Trophoblast cell (in vitro differentiated cells and primary cell): ENCODE data around the gene FAM163A.
A peak's percentile ranks its signal among the peaks of the same experiment; 100 is the strongest.

Experiments
- DNase-seq, 2 donors: peaks; one replicate each; pipeline ENCODE4 v3.0.0-alpha.2; 2016
- H2AFZ ChIP-seq: 2 replicates; pipeline ENCODE4 v1.6.1; 2013; ENCODE audit warnings: low read length, moderate library complexity, mild to moderate bottlenecking; ENCODE audit not compliant: insufficient read depth, poor library complexity
- H2AK5ac ChIP-seq: 2 replicates; pipeline ENCODE4 v1.6.1; 2013; ENCODE audit warnings: mild to moderate bottlenecking, low read length
- H2BK120ac ChIP-seq: 2 replicates; pipeline ENCODE4 v1.6.1; 2013; ENCODE audit warnings: low read length, mild to moderate bottlenecking, moderate library complexity; ENCODE audit not compliant: insufficient read depth, poor library complexity
- H2BK12ac ChIP-seq: 2 replicates; pipeline ENCODE4 v1.6.1; 2013; ENCODE audit warnings: mild to moderate bottlenecking, low read length, moderate library complexity
- H2BK5ac ChIP-seq: 2 replicates; pipeline ENCODE4 v1.6.1; 2013; ENCODE audit warnings: low read length, low read depth, moderate library complexity, mild to moderate bottlenecking; ENCODE audit not compliant: poor library complexity
- H3K14ac ChIP-seq: 2 replicates; pipeline ENCODE4 v1.6.1; 2013; ENCODE audit warnings: mild to moderate bottlenecking, low read length
- H3K18ac ChIP-seq: 2 replicates; pipeline ENCODE4 v1.6.1; 2013; ENCODE audit warnings: mild to moderate bottlenecking, low read length
- H3K23ac ChIP-seq: 2 replicates; pipeline ENCODE4 v1.6.1; 2013; ENCODE audit warnings: low read length
- H3K27ac ChIP-seq: 2 replicates; pipeline ENCODE4 v1.5.1; 2013; ENCODE audit warnings: low read depth, mild to moderate bottlenecking, inconsistent platforms, low read length, moderate library complexity
- H3K27me3 ChIP-seq: 2 replicates; pipeline ENCODE4 v1.6.1; 2013; ENCODE audit warnings: inconsistent platforms, mild to moderate bottlenecking, low read length, moderate library complexity; ENCODE audit not compliant: insufficient read depth
- H3K36me3 ChIP-seq, 2 experiments: 1 replicate in 1 of 2; 2 replicates in 1 of 2; pipeline ENCODE4 v1.6.1; 2013; ENCODE audit warnings: low read length in 2 of 2, mild to moderate bottlenecking in 2 of 2, moderate library complexity in 1 of 2; ENCODE audit not compliant: insufficient read depth in 2 of 2, control insufficient read depth in 1 of 2
- H3K4ac ChIP-seq: 2 replicates; pipeline ENCODE4 v1.6.1; 2013; ENCODE audit warnings: low read depth, mild to moderate bottlenecking, low read length, moderate library complexity
- H3K4me1 ChIP-seq, 2 experiments: 1 replicate in 1 of 2; 2 replicates in 1 of 2; pipeline ENCODE4 v1.6.1; 2013; ENCODE audit warnings: low read length in 2 of 2, mild to moderate bottlenecking in 2 of 2, moderate library complexity in 1 of 2; ENCODE audit not compliant: insufficient read depth in 2 of 2, control insufficient read depth in 1 of 2
- H3K4me2 ChIP-seq: 2 replicates; pipeline ENCODE4 v1.6.1; 2013; ENCODE audit warnings: inconsistent platforms, mild to moderate bottlenecking, low read length, moderate library complexity
- H3K4me3 ChIP-seq: 2 replicates; pipeline ENCODE4 v1.5.1; 2013; ENCODE audit warnings: mild to moderate bottlenecking, low read depth, low read length, inconsistent platforms
- H3K79me1 ChIP-seq: one replicate; pipeline ENCODE4 v1.6.1; 2013; ENCODE audit warnings: low read length
- H3K79me2 ChIP-seq: 2 replicates; pipeline ENCODE4 v1.6.1; 2013; ENCODE audit warnings: low read length, mild to moderate bottlenecking; ENCODE audit not compliant: control insufficient read depth, insufficient read depth, poor library complexity
- H3K9ac ChIP-seq: 2 replicates; pipeline ENCODE4 v1.6.1; 2013; ENCODE audit warnings: mild to moderate bottlenecking, low read length
- H3K9me3 ChIP-seq: 2 replicates; pipeline ENCODE4 v1.6.1; 2013; ENCODE audit warnings: low read depth, mild to moderate bottlenecking, control low read depth, inconsistent platforms, low read length; ENCODE audit not compliant: insufficient read depth
- H4K12ac ChIP-seq: 2 replicates; pipeline ENCODE4 v1.6.1; 2013; ENCODE audit warnings: low read depth, mild to moderate bottlenecking, low read length, moderate library complexity
- H4K8ac ChIP-seq: 2 replicates; pipeline ENCODE4 v1.6.1; 2013; ENCODE audit warnings: low read depth, mild to moderate bottlenecking, low read length, moderate library complexity
- H4K91ac ChIP-seq: one replicate; pipeline ENCODE4 v1.6.1; 2013; ENCODE audit warnings: low read depth, mild to moderate bottlenecking, low read length, moderate library complexity
- WGBS: extraction: QIAGEN DNeasy Blood & Tissue Kit; methylation state at CpG from one replicate; pipeline ENCODE4 v1.1.7; 2013; ENCODE audit warnings: missing lambda C conversion rate; ENCODE audit not compliant: insufficient read length, insufficient coverage; ENCODE audit errors: extremely low coverage; 5-methylcytosine and 5-hydroxymethylcytosine counted together

FAM163A gene

DNA sequence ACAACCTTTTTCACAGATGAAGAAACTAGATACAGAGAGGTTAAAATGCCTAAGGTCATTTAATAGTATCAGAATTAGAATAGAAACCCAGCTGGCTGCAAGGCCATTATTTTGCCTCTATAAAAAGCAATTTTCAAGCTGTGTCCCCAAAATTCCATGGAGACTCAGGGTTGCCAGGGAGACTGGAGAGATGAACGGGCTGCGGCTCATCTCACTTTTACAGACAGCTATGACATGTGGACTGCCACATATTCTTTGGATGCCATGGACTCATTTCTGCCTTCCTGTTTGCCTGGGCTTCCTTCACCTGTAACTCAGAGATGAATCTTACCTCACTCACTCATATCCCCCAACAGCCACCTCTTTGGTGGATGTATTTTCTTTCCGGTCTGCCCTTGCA is 117.6 kb downstream of the FAM163A start:
- peaks cover 0 to 2% of the 10 kb centered on the region in 2 experiments for H3K4me1 ChIP-seq
- no peak overlapping the region for H2AK5ac ChIP-seq

DNA sequence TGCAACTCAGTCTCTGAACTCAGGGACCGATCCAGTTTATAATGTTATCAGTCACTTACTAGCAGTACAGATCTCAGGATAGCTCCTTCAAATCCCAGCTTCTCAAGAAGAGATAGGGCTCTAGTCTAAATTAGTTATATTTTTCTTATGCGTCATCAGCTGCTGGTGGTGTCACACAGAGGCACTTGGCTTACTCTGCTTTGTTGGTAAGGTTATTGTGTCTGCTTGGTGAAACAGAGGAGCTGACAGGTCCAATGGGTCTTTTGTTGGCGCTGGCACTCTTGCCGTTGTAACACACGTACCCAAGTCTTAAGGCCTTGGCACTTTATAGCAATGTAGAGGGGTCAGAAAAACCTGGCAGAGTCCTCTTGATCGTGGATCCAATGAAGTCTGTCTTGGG is 122.3 kb downstream of the FAM163A start:
- H3K9ac ChIP-seq, result no peak overlapping the region
- H3K27ac ChIP-seq, result no peak overlapping the region
- H3K4me2 ChIP-seq, result no peak overlapping the region
- no peak overlapping the region for H2AK5ac ChIP-seq
- H2BK12ac ChIP-seq, result no peak overlapping the region
- no peaks in the 10 kb centered on the region for H3K27me3 ChIP-seq
- H3K79me2 ChIP-seq, result no peaks in the 10 kb centered on the region
- no peaks in the 10 kb centered on the region for H3K4me1 ChIP-seq
- H2AFZ ChIP-seq, result no peak overlapping the region
- no peak overlapping the region for H3K4me3 ChIP-seq
- H4K8ac ChIP-seq, result no peak overlapping the region
- no peaks in the 10 kb centered on the region for H3K9me3 ChIP-seq
- H3K4ac ChIP-seq, result peak overlapping the region; percentile 21
- H2BK5ac ChIP-seq, result no peak overlapping the region
- no peak overlapping the region for H3K14ac ChIP-seq
- H4K91ac ChIP-seq, result no peak overlapping the region
- H4K12ac ChIP-seq, result no peak overlapping the region
- H2BK120ac ChIP-seq, result no peak overlapping the region
- peaks cover 18 to 27% of the 10 kb centered on the region in 2 experiments for H3K36me3 ChIP-seq
- H3K23ac ChIP-seq, result no peak overlapping the region
- H3K18ac ChIP-seq, result no peak overlapping the region
- WGBS, result no CpG with 5 or more reads among the region's 6 CpGs
- peak; percentile 59 to 63 for DNase-seq
- H3K79me1 ChIP-seq, result no peaks in the 10 kb centered on the region

More for the DNA sequence above, 117.6 kb downstream of the FAM163A start:
- no peak overlapping the region for H2BK120ac ChIP-seq
- peak in 1 of 2 donors; percentile 41 for DNase-seq
- H2AFZ ChIP-seq, result no peak overlapping the region
- H3K79me2 ChIP-seq, result no peaks in the 10 kb centered on the region
- H2BK12ac ChIP-seq, result no peak overlapping the region
- no peak overlapping the region for H3K9ac ChIP-seq
- no peak overlapping the region for H4K91ac ChIP-seq
- H3K4me2 ChIP-seq, result no peak overlapping the region
- H3K27ac ChIP-seq, result no peak overlapping the region
- no peaks in the 10 kb centered on the region for H3K79me1 ChIP-seq
- no peak overlapping the region for H3K4ac ChIP-seq
- H2BK5ac ChIP-seq, result no peak overlapping the region
- no peak overlapping the region for H3K14ac ChIP-seq
- no peak overlapping the region for H3K18ac ChIP-seq
- no peak overlapping the region for H4K12ac ChIP-seq
- peaks cover 17 to 24% of the 10 kb centered on the region in 2 experiments for H3K36me3 ChIP-seq
- no peak overlapping the region for H3K23ac ChIP-seq
- H4K8ac ChIP-seq, result no peak overlapping the region
- no peak overlapping the region for H3K4me3 ChIP-seq
- H3K27me3 ChIP-seq, result no peaks in the 10 kb centered on the region
- H3K9me3 ChIP-seq, result no peaks in the 10 kb centered on the region
- WGBS, result no CpG with 5 or more reads among the region's 3 CpGs
